ENCODE results near the gene TIAM1.

Gene TIAM1

GRCh38 chr21:31290765-31291164, 53.3 kb downstream of the TIAM1 start:
- DNase-seq (ENCODE audit: low read depth in 2 of 2, low spot score in 1 of 2), result no peak

- no peak for DNase-seq (ENCODE audit: low read depth in 2 of 2, low spot score in 1 of 2)
These were observed 54.4 kb downstream of the TIAM1 start for GRCh38 chr21:31289702-31290101.

- DNase-seq (ENCODE audit: low read depth in 2 of 2, low spot score in 1 of 2), result no peak
These were observed 55.9 kb downstream of the TIAM1 start for GRCh38 chr21:31288191-31288590.

DNA sequence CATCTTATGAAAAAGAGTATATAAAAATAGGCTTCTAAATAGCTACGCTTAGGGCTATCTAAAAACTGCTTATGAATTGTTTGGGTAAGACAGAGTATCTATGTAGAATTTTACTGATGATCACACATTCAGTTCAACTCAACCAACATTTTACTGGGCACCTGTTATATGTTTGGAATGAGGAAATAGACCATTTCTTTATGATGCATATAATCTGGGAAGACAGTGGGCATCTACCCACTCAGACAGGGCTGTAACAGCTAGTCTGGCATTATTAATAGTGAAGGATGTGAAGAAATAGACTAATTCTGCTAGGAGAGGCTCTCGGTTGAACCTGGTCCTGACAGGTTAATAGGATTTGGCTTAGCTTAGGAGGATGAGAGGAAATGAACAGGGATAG, 56.9 kb downstream of the TIAM1 start:
- no peak for DNase-seq (ENCODE audit: low read depth in 2 of 2, low spot score in 1 of 2)

DNA sequence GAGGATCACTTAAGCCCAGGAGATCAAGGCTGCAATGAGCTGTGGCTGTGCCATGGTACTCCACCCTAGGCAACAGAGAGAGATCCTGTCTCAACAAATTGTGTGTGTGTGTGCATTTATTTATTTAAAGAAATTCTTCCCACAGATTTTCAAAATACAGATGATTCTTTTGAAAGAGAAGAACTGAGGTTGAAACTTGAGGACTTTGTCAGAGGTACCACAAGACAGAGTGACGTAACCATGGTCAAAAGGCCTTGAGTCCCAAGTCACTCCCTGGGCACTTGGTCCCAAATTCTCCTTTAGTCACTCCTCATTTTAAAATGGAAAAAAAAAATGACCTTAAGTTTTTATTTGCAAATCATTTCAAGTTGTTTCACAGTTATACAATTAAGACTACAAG, 57.4 kb downstream of the TIAM1 start:
- no peak for DNase-seq (ENCODE audit: low read depth in 2 of 2, low spot score in 1 of 2)

DNA sequence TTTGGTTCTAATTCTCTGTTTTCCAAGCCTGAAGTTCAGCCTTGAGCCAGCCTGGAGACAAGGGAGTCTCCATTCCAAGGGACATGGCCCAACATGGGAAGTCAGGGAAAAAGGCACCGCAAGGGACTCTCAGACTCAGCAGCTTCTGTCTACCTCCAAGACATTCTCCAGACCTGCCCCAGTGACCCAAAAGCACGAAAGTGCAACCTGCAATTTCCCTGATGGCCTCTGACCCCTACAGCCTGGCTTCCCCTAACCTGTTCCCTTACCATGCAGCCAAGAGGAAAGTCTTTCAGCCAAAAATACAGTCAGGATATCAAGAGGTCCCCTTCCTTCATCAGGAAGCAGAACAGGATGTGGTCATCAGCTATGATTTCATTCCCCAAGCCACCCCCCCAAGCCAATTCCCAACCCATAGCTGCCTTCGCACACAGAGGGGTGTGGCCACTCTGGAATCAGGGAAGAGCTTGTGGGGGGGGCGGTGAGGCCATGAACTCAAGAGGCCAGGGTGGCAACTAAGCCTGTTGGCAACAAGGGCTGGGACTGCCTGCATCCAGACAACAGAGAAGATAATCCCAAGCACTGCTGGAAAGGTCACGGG, 59.2 kb downstream of the TIAM1 start:
- DNase-seq (ENCODE audit: low read depth in 2 of 2, low spot score in 1 of 2), result no peak

- no peak for DNase-seq (ENCODE audit: low read depth in 2 of 2, low spot score in 1 of 2)
These were observed 61.0 kb downstream of the TIAM1 start for GRCh38 chr21:31283025-31283424.

- DNase-seq (ENCODE audit: low read depth in 2 of 2, low spot score in 1 of 2), result no peak
These were observed 61.9 kb downstream of the TIAM1 start for GRCh38 chr21:31282095-31282709.

GRCh38 chr21:31281561-31281960, 62.5 kb downstream of the TIAM1 start:
- no peak for DNase-seq (ENCODE audit: low read depth in 2 of 2, low spot score in 1 of 2)

DNA sequence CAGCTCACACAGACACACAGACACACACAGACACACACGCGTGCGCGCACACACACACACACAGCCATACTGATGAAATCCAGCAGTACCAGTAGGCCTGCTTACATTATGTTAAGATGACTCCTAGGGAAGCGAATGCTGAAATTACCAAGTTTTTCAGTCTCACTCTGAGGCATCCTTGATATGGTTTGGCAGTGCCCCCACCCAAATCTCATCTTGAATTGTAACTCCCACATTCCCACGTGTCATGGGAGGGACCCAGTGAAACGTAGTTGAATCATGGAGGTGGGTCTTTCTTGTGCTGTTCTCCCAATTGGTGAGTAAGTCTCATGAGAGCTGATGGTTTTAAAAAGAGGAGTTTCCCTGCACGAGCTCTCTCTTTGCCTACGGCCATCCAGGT, 64.1 kb downstream of the TIAM1 start:
- no peak for DNase-seq (ENCODE audit: low read depth in 2 of 2, low spot score in 1 of 2)

DNA sequence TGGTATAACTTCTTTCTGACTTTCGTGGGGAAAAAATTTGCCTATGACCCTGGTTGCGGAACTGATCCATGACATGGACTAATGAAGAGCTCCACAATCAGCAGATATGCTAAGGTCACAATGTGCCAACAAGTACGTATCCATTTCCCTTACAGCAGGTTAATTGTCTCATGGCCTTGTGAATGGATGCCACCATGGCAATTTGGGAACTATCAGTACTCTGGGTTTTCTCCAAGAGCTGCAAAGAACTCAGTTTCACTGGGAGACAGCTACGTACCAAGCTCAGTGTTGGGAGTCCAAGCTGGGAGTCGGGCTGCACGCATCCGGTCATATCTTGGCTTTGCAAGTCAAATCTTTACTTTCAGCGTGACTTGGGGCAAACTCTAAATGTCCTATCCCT, 64.8 kb downstream of the TIAM1 start:
- no peak for DNase-seq (ENCODE audit: low read depth in 2 of 2, low spot score in 1 of 2)

DNA sequence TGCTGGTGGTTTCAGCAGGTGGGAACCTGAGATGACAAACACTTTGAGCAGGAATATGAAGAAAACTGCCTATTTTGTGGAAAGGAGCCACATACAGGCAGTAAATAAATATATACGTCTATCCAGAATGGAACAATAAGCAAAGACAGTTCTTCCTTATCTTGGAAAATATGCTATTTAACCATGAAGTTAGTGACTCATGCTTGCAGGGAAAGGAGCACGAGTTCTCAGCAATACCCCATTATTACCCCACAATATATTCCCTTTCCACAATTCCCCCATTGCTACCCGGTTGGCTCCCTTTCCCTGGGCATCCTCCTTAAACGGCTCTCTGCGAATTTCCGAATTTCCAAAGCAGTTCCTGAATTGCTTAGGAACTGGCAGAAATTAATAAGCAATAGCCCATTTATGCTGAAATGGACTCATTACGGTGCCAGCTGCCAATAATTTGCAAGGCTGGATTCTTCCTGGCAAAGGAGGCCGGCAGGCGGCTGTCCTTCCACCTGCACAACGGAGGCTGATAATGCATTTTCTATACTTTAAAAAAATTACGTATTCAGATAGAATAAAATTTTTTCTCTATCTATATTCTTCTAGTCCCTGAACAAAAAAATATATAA, 65.4 kb downstream of the TIAM1 start:
- no peak for DNase-seq (ENCODE audit: low read depth in 2 of 2, low spot score in 1 of 2)

- DNase-seq (ENCODE audit: low read depth in 2 of 2, low spot score in 1 of 2), result no peak
These were observed 67.4 kb downstream of the TIAM1 start for GRCh38 chr21:31276663-31277062.

GRCh38 chr21:31275901-31276300, 68.2 kb downstream of the TIAM1 start:
- no peak for DNase-seq (ENCODE audit: low read depth in 2 of 2, low spot score in 1 of 2)

GRCh38 chr21:31273278-31273677, 70.8 kb downstream of the TIAM1 start:
- DNase-seq (ENCODE audit: low read depth in 2 of 2, low spot score in 1 of 2), result no peak

DNA sequence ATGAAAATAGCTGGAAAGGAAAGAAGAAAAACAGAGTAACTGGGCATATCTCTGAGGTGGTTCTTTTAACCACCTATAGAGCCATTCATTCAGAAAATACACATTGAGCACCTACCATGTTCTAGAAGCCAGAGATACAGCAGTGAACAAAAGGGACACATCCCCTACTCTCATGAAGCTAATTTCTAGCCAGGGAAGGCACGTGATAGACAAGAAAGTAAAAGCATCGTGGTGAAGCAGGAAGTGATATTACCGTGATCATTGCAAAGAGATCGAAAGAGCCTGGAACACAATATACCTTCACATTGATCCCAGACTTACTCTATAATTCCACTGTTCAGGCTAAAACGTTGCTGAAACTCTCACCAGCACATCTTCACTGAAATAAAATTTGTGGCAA, 76.0 kb downstream of the TIAM1 start:
- DNase-seq (ENCODE audit: low read depth in 2 of 2, low spot score in 1 of 2), result no peak

DNA sequence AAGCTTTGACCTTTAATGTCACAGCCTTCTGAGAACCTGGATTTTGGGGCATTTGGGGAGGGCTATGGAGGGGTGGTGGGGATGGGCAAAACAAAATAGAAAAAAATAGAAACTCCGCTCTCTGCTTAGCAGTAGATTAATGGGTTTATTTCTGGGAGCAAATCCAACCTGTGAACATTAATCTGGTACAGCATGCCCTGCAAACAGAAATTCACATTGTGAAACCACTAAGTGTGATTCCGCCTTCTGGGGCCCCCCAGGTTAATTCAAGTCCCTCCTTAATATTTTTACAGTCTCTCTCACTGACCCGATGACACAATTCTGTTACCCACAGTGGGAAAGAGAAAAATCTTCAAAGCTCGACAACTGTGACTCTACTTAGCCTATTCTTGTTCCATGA, 76.4 kb downstream of the TIAM1 start:
- DNase-seq (ENCODE audit: low read depth in 2 of 2, low spot score in 1 of 2), result no peak

DNA sequence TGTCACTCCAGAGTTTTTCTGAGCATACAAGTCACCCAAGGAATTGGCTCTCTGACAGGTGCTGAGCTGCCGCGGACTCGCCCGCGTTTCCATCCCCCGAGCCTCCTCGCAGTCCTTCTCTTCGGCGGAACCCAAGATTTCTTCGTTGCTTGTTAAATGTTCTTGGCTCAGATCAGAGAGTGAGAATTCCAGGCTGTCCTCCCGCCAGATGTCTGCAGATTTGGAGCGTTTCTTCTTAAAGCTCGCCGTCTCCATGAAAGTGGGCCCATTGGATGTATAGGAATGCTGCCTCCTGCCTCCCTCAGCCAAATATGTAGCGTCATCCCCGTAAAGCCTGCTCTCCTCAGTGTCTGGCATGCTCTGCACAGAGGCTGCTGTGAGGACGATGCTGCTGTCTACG, 77.8 kb downstream of the TIAM1 start:
- DNase-seq (ENCODE audit: low read depth in 2 of 2, low spot score in 1 of 2), result no peak

GRCh38 chr21:31265366-31266013, 78.6 kb downstream of the TIAM1 start:
- no peak for DNase-seq (ENCODE audit: low read depth in 2 of 2, low spot score in 1 of 2)

GRCh38 chr21:31264574-31264973, 79.5 kb downstream of the TIAM1 start:
- no peak for DNase-seq (ENCODE audit: low read depth in 2 of 2, low spot score in 1 of 2)

- no peak for DNase-seq (ENCODE audit: low read depth in 2 of 2, low spot score in 1 of 2)
These were observed 81.3 kb downstream of the TIAM1 start for GRCh38 chr21:31262728-31263127.

- DNase-seq (ENCODE audit: low read depth in 2 of 2, low spot score in 1 of 2), result no peak
These were observed 82.3 kb downstream of the TIAM1 start for GRCh38 chr21:31261759-31262158.

All from stimulated activated CD8-positive, alpha-beta memory T cell treated with anti-CD3 and anti-CD28 coated beads, Interleukin-4, amount 100 ng/mL, for 1 hour (primary cell).